H1 (cell line): ENCODE measurements around the gene ZNF747. TPM values are rescaled to one million over a fixed set of nuclear protein-coding genes. Genes with fewer than 3 reads are reported as not detected.

ENCODE experiments used
- CTCF ChIA-PET: fragments of 300-600 bp; sonication (Branson Sonifier 250); formaldehyde crosslinking; loops from one replicate; lab custom pipeline; 2021; ENCODE audit not compliant: partially characterized antibody; lab: Charles Lee
- POLR2A ChIA-PET: fragments of 300-600 bp; sonication (Branson Sonifier 250); formaldehyde crosslinking; loops from one replicate; lab custom pipeline; 2021; ENCODE audit warnings: inconsistent platforms; ENCODE audit not compliant: partially characterized antibody; lab: Charles Lee
- DNase-seq, 2 experiments: peaks; one replicate each; pipeline versions ENCODE4 v3.0.0 to v3.0.0-alpha.2; 2010 to 2022; ENCODE audit warnings: low spot score in 2 of 2, low read depth in 1 of 2, mixed read lengths in 1 of 2
- FAIRE-seq: peaks from 2 replicates; lab custom pipeline; 2011; peaks lifted over from hg19 to GRCh38; lab: Jason Lieb, UNC
- H2AFZ ChIP-seq: 2 replicates; pipeline ENCODE4 v1.8.1; 2012; ENCODE audit warnings: low read length, inconsistent platforms
- H2AK5ac ChIP-seq: 2 replicates; pipeline ENCODE4 v1.6.1; 2013; ENCODE audit warnings: low read depth, low read length
- H2BK120ac ChIP-seq: replicated peaks from 2 replicates; pipeline ENCODE3; 2013; ENCODE audit warnings: low read depth, low read length, inconsistent platforms
- H2BK12ac ChIP-seq: 2 replicates; pipeline ENCODE4 v1.6.1; 2013; ENCODE audit warnings: low read depth, low read length
- H2BK15ac ChIP-seq: 2 replicates; pipeline ENCODE4 v1.6.1; 2013; ENCODE audit warnings: low read length
- H2BK20ac ChIP-seq: 2 replicates; pipeline ENCODE4 v1.6.1; 2013; ENCODE audit warnings: low read length
- H2BK5ac ChIP-seq: 2 replicates; pipeline ENCODE4 v1.6.1; 2013; ENCODE audit warnings: low read depth, low read length
- H3K14ac ChIP-seq: 2 replicates; pipeline ENCODE4 v1.6.1; 2013; ENCODE audit warnings: inconsistent platforms; ENCODE audit not compliant: insufficient read length
- H3K18ac ChIP-seq: 2 replicates; pipeline ENCODE4 v1.6.1; 2013; ENCODE audit warnings: low read length; ENCODE audit errors: extremely low read depth
- H3K23ac ChIP-seq: 2 replicates; pipeline ENCODE4 v1.6.1; 2013; ENCODE audit warnings: inconsistent platforms; ENCODE audit not compliant: insufficient read length
- H3K23me2 ChIP-seq: 2 replicates; pipeline ENCODE4 v1.6.1; 2013; ENCODE audit warnings: low read depth, low read length
- H3K27ac ChIP-seq: 2 replicates; pipeline ENCODE4 v1.6.1; 2011; ENCODE audit warnings: low read depth, low read length, inconsistent platforms
- H3K27me3 ChIP-seq, 4 experiments: replicated peaks in 1 of 4; 1 replicate in 1 of 4; 2 replicates in 3 of 4; pipeline versions ENCODE4 v1.6.1 to v1.8.1; 2011 to 2013; ENCODE audit warnings: low read length in 3 of 4, mild to moderate bottlenecking in 3 of 4, inconsistent platforms in 2 of 4, mixed read lengths in 2 of 4, moderate library complexity in 1 of 4; ENCODE audit not compliant: control insufficient read depth in 3 of 4, insufficient read depth in 3 of 4; ENCODE audit errors: extremely low read depth in 1 of 4
- H3K36me3 ChIP-seq, 4 experiments: 2 replicates each; pipeline versions ENCODE4 v1.6.1 to v1.8.1; 2011 to 2013; ENCODE audit warnings: mild to moderate bottlenecking in 4 of 4, low read length in 3 of 4, moderate library complexity in 2 of 4, control low read depth in 1 of 4, inconsistent platforms in 1 of 4; ENCODE audit not compliant: insufficient read depth in 4 of 4, control insufficient read depth in 2 of 4
- H3K4ac ChIP-seq: replicated peaks from 2 replicates; pipeline ENCODE3; 2013; ENCODE audit warnings: low read length, low read depth, mixed read lengths, inconsistent platforms; ENCODE audit not compliant: insufficient read length
- H3K4me1 ChIP-seq, 4 experiments: replicated peaks in 1 of 4; 1 replicate in 1 of 4; 2 replicates in 3 of 4; pipeline versions ENCODE4 v1.6.1 to v1.8.1; 2011 to 2013; ENCODE audit warnings: low read length in 3 of 4, inconsistent platforms in 2 of 4, mixed read lengths in 1 of 4; ENCODE audit not compliant: insufficient read depth in 4 of 4, control insufficient read depth in 3 of 4
- H3K4me2 ChIP-seq, 2 experiments: 2 replicates each; pipeline versions ENCODE4 v1.6.1 to v1.8.1; 2011 to 2013; ENCODE audit warnings: low read depth in 2 of 2, low read length in 2 of 2, control low read depth in 1 of 2, inconsistent platforms in 1 of 2, mild to moderate bottlenecking in 1 of 2; ENCODE audit not compliant: insufficient read depth in 1 of 2
- H3K4me3 ChIP-seq, 4 experiments: fragments of 200-600, 300-600 bp in 1 of 4; sonication (generic), shearing (Covaris generic), sonication (Bioruptor Twin) in 1 of 4; 2 replicates each; pipeline versions ENCODE4 v1.5.1 to v1.8.1; 2011 to 2016; ENCODE audit warnings: low read length in 4 of 4, low read depth in 3 of 4, control low read depth in 2 of 4, inconsistent platforms in 2 of 4, mild to moderate bottlenecking in 2 of 4, mixed read lengths in 1 of 4, moderate library complexity in 1 of 4; ENCODE audit not compliant: insufficient read depth in 2 of 4; ENCODE audit errors: extremely low read depth in 1 of 4
- H3K56ac ChIP-seq: replicated peaks from 2 replicates; pipeline ENCODE3; 2013; ENCODE audit warnings: low read depth, mild to moderate bottlenecking, mixed read lengths, low read length, inconsistent platforms; ENCODE audit not compliant: insufficient read length
- H3K79me1 ChIP-seq: 2 replicates; pipeline ENCODE4 v1.6.1; 2013; ENCODE audit warnings: low read depth, low read length, control low read depth
- H3K79me2 ChIP-seq, 2 experiments: 2 replicates each; pipeline versions ENCODE4 v1.6.1 to v1.8.1; 2012 to 2013; ENCODE audit warnings: low read length in 2 of 2, mild to moderate bottlenecking in 2 of 2, inconsistent platforms in 1 of 2; ENCODE audit not compliant: insufficient read depth in 2 of 2, control insufficient read depth in 1 of 2
- H3K9ac ChIP-seq, 4 experiments: replicated peaks in 1 of 4; 1 replicate in 1 of 4; 2 replicates in 3 of 4; pipeline versions ENCODE4 v1.6.1 to v1.8.1; 2011 to 2013; ENCODE audit warnings: low read depth in 3 of 4, low read length in 3 of 4, control low read depth in 2 of 4, mild to moderate bottlenecking in 2 of 4, moderate library complexity in 2 of 4, inconsistent platforms in 1 of 4; ENCODE audit errors: extremely low read depth in 1 of 4
- H3K9me3 ChIP-seq, 2 experiments: 2 replicates each; pipeline versions ENCODE4 v1.6.1 to v1.8.1; 2012 to 2013; ENCODE audit warnings: mild to moderate bottlenecking in 2 of 2, moderate library complexity in 2 of 2, control low read depth in 1 of 2, inconsistent platforms in 1 of 2, low read depth in 1 of 2, low read length in 1 of 2, mixed read lengths in 1 of 2; ENCODE audit not compliant: insufficient read depth in 2 of 2
- H4K20me1 ChIP-seq, 2 experiments: replicated peaks in 1 of 2; 2 replicates each; pipeline versions ENCODE3 to v1.8.1; 2011 to 2013; ENCODE audit warnings: inconsistent platforms in 2 of 2, low read length in 2 of 2, mild to moderate bottlenecking in 1 of 2; ENCODE audit not compliant: insufficient read depth in 2 of 2, control insufficient read depth in 1 of 2
- H4K5ac ChIP-seq: 2 replicates; pipeline ENCODE4 v1.6.1; 2013; ENCODE audit warnings: low read length, low read depth, mixed read lengths, inconsistent platforms; ENCODE audit not compliant: insufficient read length
- H4K8ac ChIP-seq: 2 replicates; pipeline ENCODE4 v1.8.0; 2013; ENCODE audit warnings: mild to moderate bottlenecking, moderate library complexity, low read length, inconsistent platforms; ENCODE audit not compliant: insufficient read depth; ENCODE audit errors: extremely low read depth
- H4K91ac ChIP-seq: replicated peaks from 2 replicates; pipeline ENCODE3; 2013; ENCODE audit warnings: low read length, mixed read lengths, inconsistent platforms; ENCODE audit not compliant: insufficient read length
- EP300 ChIP-seq, 2 experiments: IDR thresholded peaks; 1 replicate in 1 of 2; 2 replicates in 1 of 2; pipeline ENCODE4 v1.6.1; 2011 to 2012; ENCODE audit warnings: low read depth in 2 of 2, low read length in 2 of 2, mild to moderate bottlenecking in 2 of 2, borderline replicate concordance in 1 of 2, inconsistent platforms in 1 of 2, moderate library complexity in 1 of 2
- NRF1 ChIP-seq: IDR thresholded peaks from 2 replicates; pipeline ENCODE4 v1.6.1; 2011; ENCODE audit warnings: mild to moderate bottlenecking, low read depth, low read length, improper control_type of control experiment
- POLR2A ChIP-seq, 2 experiments: IDR thresholded peaks; 1 replicate in 1 of 2; 2 replicates in 1 of 2; pipeline ENCODE4 v1.6.1; 2011; ENCODE audit warnings: low read depth in 2 of 2, low read length in 2 of 2, mild to moderate bottlenecking in 2 of 2; ENCODE audit errors: control extremely low read depth in 1 of 2
- SAP30 ChIP-seq: fragments of 300-600 bp; sonication (generic); IDR thresholded peaks from 2 replicates; pipeline ENCODE4 v1.7.1; 2012; ENCODE audit warnings: low read length, moderate library complexity, mild to moderate bottlenecking, inconsistent platforms; ENCODE audit not compliant: insufficient read depth, insufficient replicate concordance
- WGBS, 2 experiments: shearing (Covaris generic) in 1 of 2; methylation state at CpG; one replicate each; pipeline versions ENCODE4 v1.1.6 to v1.1.7; 2013 to 2015; ENCODE audit warnings: low lambda C conversion rate in 2 of 2, mixed read lengths in 2 of 2, inconsistent platforms in 1 of 2, low coverage in 1 of 2, missing lambda C conversion rate in 1 of 2; ENCODE audit not compliant: insufficient replicate concordance in 2 of 2, insufficient coverage in 1 of 2, insufficient read length in 1 of 2; ENCODE audit errors: extremely low coverage in 1 of 2, missing lambda C conversion rate in 1 of 2; 5-methylcytosine and 5-hydroxymethylcytosine counted together
- polyA plus RNA-seq, 7 experiments: library from polyadenylated mRNA; depleted of rRNA in 3 of 7; stranded (reverse) in 5 of 7; unstranded in 2 of 7; fragments of >200 nt in 5 of 7; fragments of 200-250 nt in 2 of 7; gene quantifications; 1 replicate in 5 of 7; 2 replicates in 1 of 7; 4 replicates in 1 of 7; pipeline versions ENCODE4 v1.2.1 to v1.2.3, GENCODE V29; 2011 to 2013; ENCODE audit warnings: missing spikeins in 2 of 7, mixed read lengths in 2 of 7
- total RNA-seq: library from RNA; stranded (reverse); fragmentation: NEBNext Ultra II Directional; extraction: Animal tissue kit (Norgen Biotek cat#: 25700); gene quantifications from 2 replicates; pipeline ENCODE4 v1.2.1, GENCODE V29; 2021

The ZNF747 gene
- total and polyA plus RNA-seq, 2 of the 8 experiments (the other 6 are each of a cell fraction or from before 2014, with no cell fraction given), result 9.9 to 10.3 TPM

DNA sequence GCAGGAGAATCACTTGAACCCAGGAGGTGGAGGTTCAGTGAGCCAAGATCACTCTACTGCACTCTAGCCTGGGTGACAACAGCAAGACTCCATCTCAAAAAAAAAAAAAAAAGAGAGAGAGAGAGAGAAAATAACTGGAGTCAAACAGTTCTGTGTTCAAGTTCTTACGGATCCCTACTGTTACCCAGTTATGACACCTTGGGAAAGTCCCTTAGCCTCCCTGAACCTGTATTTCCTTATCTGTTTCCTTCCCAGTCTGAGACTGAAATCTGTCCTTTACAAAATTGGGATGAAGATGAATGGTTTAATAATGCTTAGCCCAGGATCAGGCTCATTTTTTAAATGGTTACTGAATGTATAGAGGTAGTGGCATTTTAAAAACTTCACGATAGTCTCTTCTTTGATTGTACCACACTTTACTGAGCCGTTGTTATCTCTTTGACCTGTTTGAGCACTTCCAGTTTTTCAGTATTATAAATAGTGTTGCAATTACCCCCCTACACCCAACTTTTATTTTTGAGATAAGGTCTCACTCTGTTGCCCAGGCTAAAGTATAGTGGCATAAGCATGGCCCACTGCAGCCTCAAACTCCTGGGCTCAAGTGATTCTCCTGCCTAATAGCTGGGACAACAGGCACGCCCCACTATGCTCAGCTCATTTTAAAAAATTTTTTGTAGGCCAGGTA lies 25.4 kb downstream of the ZNF747 start:
- no peak overlapping the region for H3K23ac ChIP-seq
- 85% methylated on average over 4 of the region's 4 CpGs; no CpG with 5 or more reads in 1 of the 2 experiments for WGBS, 2 experiments
- H3K36me3 ChIP-seq, result no peaks in the 10 kb centered on the region
- DNase-seq, result no peak
- no peak overlapping the region for H2AFZ ChIP-seq
- H3K9ac ChIP-seq, result no peak overlapping the region
- no peak overlapping the region for H3K4me3 ChIP-seq
- no peaks in the 10 kb centered on the region for H3K23me2 ChIP-seq
- no peak overlapping the region for H2BK15ac ChIP-seq
- H2AK5ac ChIP-seq, result no peak overlapping the region
- no peaks in the 10 kb centered on the region for H3K4me1 ChIP-seq
- no peak overlapping the region for H3K14ac ChIP-seq
- no peak overlapping the region for H3K18ac ChIP-seq
- no peak overlapping the region for H2BK120ac ChIP-seq
- no peak overlapping the region for H4K91ac ChIP-seq
- no peak overlapping the region for H2BK12ac ChIP-seq
- FAIRE-seq, result no peak
- no peaks in the 10 kb centered on the region for H3K79me1 ChIP-seq
- no peak overlapping the region for H4K8ac ChIP-seq
- H2BK5ac ChIP-seq, result no peak overlapping the region
- H2BK20ac ChIP-seq, result no peak overlapping the region
- no peaks in the 10 kb centered on the region for H3K9me3 ChIP-seq
- ChIA-PET POLR2A (interaction anchor here (0.9 kb wide), 1 partner anchor 35 kb away, joined by 3 read pairs; no protein-coding TSS in a partner anchor), CTCF (interaction anchor here (0.6 to 2.9 kb wide), 10 partner anchors 9 to 154 kb away, joined by 3 to 13 read pairs (median 5); partner anchors contain the start of genes DCTPP1 and ZNF785)
- TF ChIP-seq SAP30, result no peak
- TF ChIP-seq NRF1, result no peak
- TF ChIP-seq EP300 (IDR thresholded peaks at IDR 0.05; ENCODE audit: borderline replicate concordance in 1 of 2, low read depth in 2 of 2, low read length in 2 of 2), result no peak
- TF ChIP-seq POLR2A (IDR thresholded peaks at IDR 0.05; ENCODE audit: control extremely low read depth in 1 of 2, low read depth in 2 of 2, low read length in 2 of 2), result no peak
- H3K27me3 ChIP-seq, result peaks cover 0 to 2% (median 0%) of the 10 kb centered on the region in 4 experiments; a peak in 1 of 7 replicates
- no peaks in the 10 kb centered on the region for H4K20me1 ChIP-seq
- no peak overlapping the region for H3K27ac ChIP-seq
- no peak overlapping the region for H4K5ac ChIP-seq
- H3K79me2 ChIP-seq, result no peaks in the 10 kb centered on the region
- H3K4me2 ChIP-seq, result no peak overlapping the region
- no peak overlapping the region for H3K56ac ChIP-seq
- no peak overlapping the region for H3K4ac ChIP-seq
